ENCODE data around the gene KRTAP10-4.

DNA sequence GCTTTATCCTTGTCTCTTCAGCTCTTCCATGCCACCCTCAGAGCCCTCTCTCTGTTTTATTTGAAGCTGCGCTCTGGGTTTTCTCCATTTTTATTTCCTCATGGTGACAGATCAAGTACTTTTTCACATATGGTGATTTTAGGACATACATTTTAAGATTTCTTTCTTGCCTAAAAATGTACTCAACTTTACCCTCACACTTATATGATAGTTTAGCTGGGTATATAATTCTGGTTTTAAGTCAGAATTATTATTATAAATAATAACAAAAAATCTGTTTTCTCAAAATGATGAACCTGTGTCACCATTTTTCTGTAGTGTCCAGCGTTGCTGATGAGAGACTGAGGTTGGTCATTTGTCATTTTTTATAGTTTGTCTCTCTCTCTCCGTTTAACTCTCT, 7.6 kb downstream of the KRTAP10-4 start:
- TF ChIP-seq, protein P1, sequence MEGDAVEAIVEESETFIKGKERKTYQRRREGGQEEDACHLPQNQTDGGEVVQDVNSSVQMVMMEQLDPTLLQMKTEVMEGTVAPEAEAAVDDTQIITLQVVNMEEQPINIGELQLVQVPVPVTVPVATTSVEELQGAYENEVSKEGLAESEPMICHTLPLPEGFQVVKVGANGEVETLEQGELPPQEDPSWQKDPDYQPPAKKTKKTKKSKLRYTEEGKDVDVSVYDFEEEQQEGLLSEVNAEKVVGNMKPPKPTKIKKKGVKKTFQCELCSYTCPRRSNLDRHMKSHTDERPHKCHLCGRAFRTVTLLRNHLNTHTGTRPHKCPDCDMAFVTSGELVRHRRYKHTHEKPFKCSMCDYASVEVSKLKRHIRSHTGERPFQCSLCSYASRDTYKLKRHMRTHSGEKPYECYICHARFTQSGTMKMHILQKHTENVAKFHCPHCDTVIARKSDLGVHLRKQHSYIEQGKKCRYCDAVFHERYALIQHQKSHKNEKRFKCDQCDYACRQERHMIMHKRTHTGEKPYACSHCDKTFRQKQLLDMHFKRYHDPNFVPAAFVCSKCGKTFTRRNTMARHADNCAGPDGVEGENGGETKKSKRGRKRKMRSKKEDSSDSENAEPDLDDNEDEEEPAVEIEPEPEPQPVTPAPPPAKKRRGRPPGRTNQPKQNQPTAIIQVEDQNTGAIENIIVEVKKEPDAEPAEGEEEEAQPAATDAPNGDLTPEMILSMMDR (IDR thresholded peaks at IDR 0.05) = no peak
- TF ChIP-seq POLR2AphosphoS5 (IDR thresholded peaks at IDR 0.05) = no peak

Measured in prostate gland (tissue), 2 donors.